GM23338 (cell line): ENCODE data around the gene VOPP1. TPM values are rescaled to one million over a fixed set of nuclear protein-coding genes. Genes with fewer than 3 reads are reported as not detected.

ENCODE experiments used
- ATAC-seq: fragments of 200-7000 bp; cut with Tn5 transposase; 3 replicates; pipeline ENCODE4 v1.9.1; 2020
- DNase-seq: peaks from one replicate; pipeline ENCODE4 v3.0.0-alpha.2; 2015; ENCODE audit warnings: low spot score
- H2AFZ ChIP-seq: fragments of 200-600 bp; sonication (generic); 2 replicates; pipeline ENCODE4 v1.8.0; 2016; ENCODE audit warnings: antibody characterized with exemption, mild to moderate bottlenecking, moderate library complexity
- H3F3A ChIP-seq: fragments of 200-600 bp; sonication (generic); replicated peaks from 2 replicates; pipeline ENCODE4 v1.8.0; 2017; ENCODE audit warnings: antibody characterized with exemption, mixed run types, low read depth
- H3K27ac ChIP-seq: fragments of 200-600 bp; sonication (generic); 2 replicates; pipeline ENCODE4 v1.6.1; 2016; ENCODE audit warnings: low read depth
- H3K27me3 ChIP-seq: fragments of 200-600 bp; sonication (generic); 2 replicates; pipeline ENCODE4 v1.8.0; 2016; ENCODE audit warnings: mild to moderate bottlenecking, mixed run types, moderate library complexity; ENCODE audit not compliant: insufficient read depth
- H3K36me3 ChIP-seq: fragments of 200-600 bp; sonication (generic); 2 replicates; pipeline ENCODE4 v1.8.0; 2016; ENCODE audit warnings: mild to moderate bottlenecking; ENCODE audit not compliant: insufficient read depth
- H3K4me1 ChIP-seq: fragments of 200-600 bp; sonication (generic); 2 replicates; pipeline ENCODE4 v1.8.0; 2016; ENCODE audit warnings: mild to moderate bottlenecking, moderate library complexity; ENCODE audit not compliant: insufficient read depth
- H3K4me2 ChIP-seq: fragments of 200-600 bp; sonication (generic); 2 replicates; pipeline ENCODE4 v1.7.1; 2017; ENCODE audit warnings: mixed run types
- H3K4me3 ChIP-seq: fragments of 200-600 bp; sonication (generic); 2 replicates; pipeline ENCODE4 v1.6.1; 2016; ENCODE audit warnings: mixed run types
- H3K79me2 ChIP-seq: fragments of 200-600 bp; sonication (generic); replicated peaks from 2 replicates; pipeline ENCODE4 v1.8.0; 2017; ENCODE audit warnings: mild to moderate bottlenecking; ENCODE audit not compliant: insufficient read depth
- H3K9me2 ChIP-seq: fragments of 200-600 bp; sonication (generic); 2 replicates; pipeline ENCODE4 v1.8.0; 2017; ENCODE audit not compliant: insufficient read depth
- H4K20me1 ChIP-seq: fragments of 200-600 bp; sonication (generic); replicated peaks from 2 replicates; pipeline ENCODE4 v1.8.0; 2017; ENCODE audit warnings: mild to moderate bottlenecking; ENCODE audit not compliant: insufficient read depth
- H3K27ac Mint-ChIP-seq: 2 replicates; pipeline ENCODE4 v1.8.0; 2020; ENCODE audit warnings: inconsistent platforms, mild to moderate bottlenecking, moderate library complexity, mixed read lengths
- H3K27me3 Mint-ChIP-seq: 3 replicates; pipeline ENCODE4 v1.8.0; 2022; ENCODE audit warnings: low read depth, mild to moderate bottlenecking, moderate library complexity, mixed read lengths, inconsistent platforms; ENCODE audit not compliant: insufficient read depth, poor library complexity
- H3K36me3 Mint-ChIP-seq: 3 replicates; pipeline ENCODE4 v1.8.0; 2021; ENCODE audit warnings: low read depth, mild to moderate bottlenecking, inconsistent platforms, moderate library complexity, mixed read lengths
- H3K4me1 Mint-ChIP-seq: 3 replicates; pipeline ENCODE4 v1.8.0; 2020; ENCODE audit warnings: mild to moderate bottlenecking, inconsistent platforms, mixed read lengths
- H3K4me3 Mint-ChIP-seq: 3 replicates; pipeline ENCODE4 v1.8.0; 2021; ENCODE audit warnings: moderate library complexity, mild to moderate bottlenecking, inconsistent platforms, mixed read lengths
- H3K9me3 Mint-ChIP-seq: 3 replicates; pipeline ENCODE4 v1.8.0; 2020; ENCODE audit warnings: moderate library complexity, mild to moderate bottlenecking, inconsistent platforms, mixed read lengths
- ETS1 ChIP-seq: IDR thresholded peaks from 2 replicates; pipeline ENCODE4 v1.6.1; 2016; ENCODE audit warnings: antibody characterized with exemption
- JUNB ChIP-seq: IDR thresholded peaks from one replicate; pipeline ENCODE4 v1.6.1; 2016; ENCODE audit warnings: antibody characterized with exemption; ENCODE audit not compliant: unreplicated experiment
- REST ChIP-seq: IDR thresholded peaks from one replicate; pipeline ENCODE4 v1.6.1; 2018; ENCODE audit warnings: antibody characterized with exemption; ENCODE audit not compliant: unreplicated experiment
- ZNF331 ChIP-seq: fragments of 250-450 bp; sonication (Bioruptor Pico); IDR thresholded peaks from 2 replicates; pipeline ENCODE4 v1.5.0; 2020; ENCODE audit warnings: low read depth, mild to moderate bottlenecking, moderate library complexity
- ZNF462 ChIP-seq: fragments of 250-450 bp; sonication (Bioruptor Pico); IDR thresholded peaks from 2 replicates; pipeline ENCODE4 v1.5.0; 2020; ENCODE audit warnings: mild to moderate bottlenecking, moderate library complexity
- polyA plus RNA-seq: library from polyadenylated mRNA; unstranded; fragments of >200 nt; fragmentation: Nextera tagmentation; extraction: Ambion mirVana; gene quantifications from 2 replicates; pipeline ENCODE4 v1.2.1, GENCODE V29; 2016
- total RNA-seq: library from RNA; depleted of rRNA; stranded (reverse); fragments of >200 nt; shearing (Covaris generic); gene quantifications from 2 replicates; pipeline ENCODE4 v1.2.3, GENCODE V29; 2014

Gene VOPP1
- total and polyA plus RNA-seq, 2 experiments from 2014 or later = 28.2 to 73.7 TPM

DNA sequence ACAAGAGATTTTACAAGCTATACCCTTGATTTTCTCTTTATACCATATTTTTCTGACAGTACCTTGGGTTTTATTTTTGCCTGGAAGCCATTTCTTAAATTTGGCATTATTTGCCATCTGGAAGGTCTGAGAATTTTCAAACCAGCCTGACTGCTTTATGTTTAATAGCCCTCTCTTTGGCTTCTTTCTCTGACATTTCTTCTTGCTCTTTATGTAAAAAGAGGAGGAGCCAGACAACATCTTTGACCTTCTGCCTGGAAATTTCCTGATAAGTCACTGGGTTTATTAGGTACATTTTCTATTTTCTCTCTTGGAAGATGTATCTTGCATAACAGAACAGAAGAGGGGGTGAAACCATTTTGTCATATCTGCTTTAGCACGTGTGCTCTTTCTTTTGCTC is 127.5 kb downstream of the VOPP1 start (continued):
- TF ChIP-seq ZNF462 (CRISPR knock-in tag) (no peak), REST (no peak), JUNB (no peak)

- no peaks in the 10 kb centered on the region for H4K20me1 ChIP-seq
- no peaks in the 10 kb centered on the region for H3F3A ChIP-seq
- H3K27ac ChIP-seq = no peak overlapping the region
- H3K4me2 ChIP-seq = no peak overlapping the region
- Mint-ChIP-seq H3K4me1 (peaks cover 3% of the 10 kb centered on the region; the same call in 1 of the 3 replicates), H3K27me3 (peaks cover 6% of the 10 kb centered on the region), H3K27ac (no peak overlapping the region), H3K9me3 (no peaks in the 10 kb centered on the region), H3K36me3 (no peaks in the 10 kb centered on the region), H3K4me3 (no peak overlapping the region)
- ATAC-seq (no peak), DNase-seq (no peak)
- no peaks in the 10 kb centered on the region for H3K27me3 ChIP-seq
- no peak overlapping the region for H3K4me3 ChIP-seq
- no peaks in the 10 kb centered on the region for H3K9me2 ChIP-seq
- H3K79me2 ChIP-seq = no peaks in the 10 kb centered on the region
- H3K36me3 ChIP-seq = no peaks in the 10 kb centered on the region
- no peaks in the 10 kb centered on the region for H3K4me1 ChIP-seq
- no peak overlapping the region for H2AFZ ChIP-seq
- TF ChIP-seq ETS1 (no peak), ZNF331 (CRISPR knock-in tag) (no peak)
Observed at GRCh38 chr7:55441774-55442522, 130.4 kb downstream of the VOPP1 start.
